Measurements from ENCODE around the gene JUND.

The JUND gene

DNA sequence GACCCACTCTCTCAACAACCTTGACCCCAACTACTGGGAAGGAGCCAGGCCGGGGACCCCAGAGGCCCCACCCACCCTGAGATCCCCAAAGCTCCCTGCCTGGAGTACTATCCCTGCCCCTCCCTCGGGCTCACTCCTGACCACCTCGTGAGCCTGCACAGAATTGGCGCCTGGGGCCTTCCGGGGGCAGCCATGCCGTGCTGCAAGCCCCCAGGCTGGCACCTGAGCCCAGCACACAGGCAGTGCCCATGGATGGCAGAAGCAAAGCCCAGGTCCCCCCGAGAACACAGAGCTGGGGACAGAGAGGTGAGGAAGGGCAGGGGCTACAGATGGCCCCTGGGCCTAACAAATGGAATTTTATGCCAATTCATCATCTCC is 27.5 kb upstream of the JUND start:
- DNase-seq = no peak

GRCh38 chr19:18308051-18308947 is 26.9 kb upstream of the JUND start:
- DNase-seq = no peak

DNA sequence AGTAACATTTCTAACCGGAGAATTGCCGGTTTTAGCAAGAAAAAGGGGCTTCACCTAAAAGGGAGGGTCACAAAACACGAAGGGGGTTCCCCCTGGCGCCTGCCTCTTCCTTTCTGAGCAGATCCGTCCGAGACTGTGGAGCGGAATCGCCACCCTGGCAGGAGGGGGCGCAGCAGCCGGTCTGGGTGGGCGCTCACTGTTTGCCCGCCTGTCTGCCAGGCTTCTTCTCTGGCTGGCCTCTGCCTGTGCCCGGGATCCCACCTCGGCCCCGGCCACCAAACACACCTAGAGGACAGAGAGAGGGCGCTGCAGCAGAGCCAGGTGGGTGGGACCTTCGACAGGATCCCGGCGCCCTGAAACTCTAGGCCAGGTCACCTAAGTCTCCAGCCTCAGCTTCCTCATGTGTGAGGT is 25.9 kb upstream of the JUND start:
- peak in 1 of 56 donors; percentile 50 for DNase-seq

DNA sequence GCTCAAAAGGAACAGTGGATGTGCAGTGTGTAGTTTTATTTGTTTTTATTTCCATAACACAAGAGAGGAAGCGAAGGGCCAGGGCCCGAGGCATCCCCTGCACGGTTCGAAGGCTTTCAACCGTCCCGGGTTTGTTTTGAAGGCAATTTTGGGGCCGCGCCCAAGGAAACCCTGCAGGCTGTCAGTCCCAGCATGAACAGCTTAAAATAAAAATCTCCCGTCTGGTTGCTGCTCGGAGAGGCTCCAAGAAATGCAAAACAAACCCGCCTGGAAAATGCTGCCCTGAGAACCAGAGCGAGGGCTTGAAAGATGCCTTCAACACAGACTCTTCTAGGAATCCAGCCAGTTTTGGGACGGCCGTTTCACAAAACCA is 25.5 kb upstream of the JUND start:
- DNase-seq = peak in 29 of 56 donors; percentile 5 to 63 (median 25)

- DNase-seq = no peak
Observed at GRCh38 chr19:18306209-18306887, 24.9 kb upstream of the JUND start.

GRCh38 chr19:18304458-18305310 is 23.3 kb upstream of the JUND start:
- peak in 54 of 56 donors; percentile 22 to 90 (median 70) for DNase-seq

DNA sequence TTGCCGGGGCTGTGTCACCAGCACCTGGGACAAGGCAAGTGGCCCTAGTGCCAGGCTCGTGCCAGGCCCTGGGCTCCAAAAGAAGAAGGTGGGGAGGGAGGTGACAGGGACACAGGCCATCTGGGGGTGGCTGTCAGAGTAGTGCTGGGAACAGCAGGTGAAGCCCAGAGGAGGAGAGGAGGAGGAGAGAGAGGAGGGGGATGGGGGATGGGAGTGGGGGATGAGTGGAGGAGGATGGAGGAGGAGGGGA is 22.7 kb upstream of the JUND start:
- DNase-seq = peak in 4 of 56 donors; percentile 45 to 79 (median 54)

DNA sequence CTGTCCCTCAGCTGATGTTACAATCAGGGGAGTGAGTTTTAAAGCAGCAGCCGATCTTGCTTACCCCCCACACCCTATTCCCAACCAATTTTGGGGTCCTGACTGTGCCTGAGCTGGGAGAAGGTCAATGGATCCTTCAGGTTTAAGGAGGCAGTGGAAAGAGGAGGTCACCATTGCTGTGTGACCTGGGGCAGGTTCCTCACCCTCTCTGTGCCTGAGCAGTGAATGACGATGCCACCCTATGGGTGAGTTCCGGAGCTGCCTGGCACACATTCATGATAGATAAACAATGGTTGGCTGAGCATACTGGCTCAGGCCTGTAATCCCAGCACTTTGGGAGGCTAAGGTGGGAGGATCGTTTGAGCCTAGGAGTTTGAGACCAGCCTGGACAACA is 20.3 kb upstream of the JUND start:
- DNase-seq = no peak

- peak in 1 of 56 donors; percentile 17 for DNase-seq
Observed at GRCh38 chr19:18300930-18301717, 19.7 kb upstream of the JUND start.

DNA sequence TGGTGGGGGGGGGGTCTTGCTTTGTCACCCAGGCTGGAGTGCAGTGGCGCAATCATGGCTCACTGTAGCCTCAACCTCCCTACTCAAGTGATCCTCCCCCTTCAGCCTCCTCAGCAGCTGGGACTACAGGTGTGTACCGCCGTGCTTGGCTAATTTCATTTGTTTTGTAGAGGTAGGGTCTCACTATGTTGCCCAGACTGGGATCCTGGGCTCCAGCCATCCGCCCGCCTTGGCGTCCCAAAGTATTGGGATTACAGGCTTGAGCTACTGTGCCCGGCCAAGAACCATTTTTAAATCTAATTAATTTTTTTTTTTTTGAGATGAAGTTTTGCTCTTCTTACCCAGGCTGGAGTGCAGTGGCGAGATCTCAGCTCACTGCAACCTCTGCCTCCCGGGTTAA is 18.2 kb upstream of the JUND start:
- DNase-seq = no peak

DNA sequence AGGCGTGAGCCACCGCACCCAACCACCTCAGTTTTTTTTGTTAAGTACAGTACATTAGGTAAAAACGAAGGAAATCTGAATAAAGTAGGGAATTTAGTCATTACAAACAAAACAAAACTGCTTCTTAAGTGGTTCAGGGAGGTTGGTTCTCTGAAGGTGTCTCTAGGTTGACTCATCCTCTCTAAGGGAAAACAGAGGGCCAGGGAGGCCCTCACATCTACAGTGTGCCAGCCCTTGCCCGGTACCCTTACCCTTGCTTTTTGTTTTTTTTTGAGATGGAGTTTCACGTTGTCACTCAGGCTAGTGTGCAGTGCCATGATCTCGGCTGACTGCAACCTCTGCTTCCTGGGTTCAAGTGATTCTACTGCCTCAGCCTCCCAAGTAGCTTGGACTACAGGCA is 17.2 kb upstream of the JUND start:
- DNase-seq = no peak

DNA sequence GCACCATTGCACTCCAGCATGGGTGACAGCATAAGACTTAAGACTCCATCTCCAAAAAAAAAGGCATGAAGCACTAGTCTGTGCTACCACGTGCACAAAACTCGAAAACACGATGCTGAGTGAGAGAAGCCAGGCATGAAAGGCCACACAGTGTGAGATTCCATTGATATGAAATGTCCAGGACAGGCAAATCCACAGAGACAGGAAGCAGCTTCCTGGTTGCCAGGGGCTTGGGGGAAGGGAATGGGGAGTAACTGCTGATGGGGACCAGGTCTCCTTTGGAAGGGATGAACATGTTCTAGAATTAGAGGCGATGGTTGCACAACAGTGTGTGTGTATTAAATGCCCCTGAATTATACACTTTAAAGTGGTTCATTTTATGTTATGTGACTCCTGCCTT is 15.9 kb upstream of the JUND start:
- no peak for DNase-seq

DNA sequence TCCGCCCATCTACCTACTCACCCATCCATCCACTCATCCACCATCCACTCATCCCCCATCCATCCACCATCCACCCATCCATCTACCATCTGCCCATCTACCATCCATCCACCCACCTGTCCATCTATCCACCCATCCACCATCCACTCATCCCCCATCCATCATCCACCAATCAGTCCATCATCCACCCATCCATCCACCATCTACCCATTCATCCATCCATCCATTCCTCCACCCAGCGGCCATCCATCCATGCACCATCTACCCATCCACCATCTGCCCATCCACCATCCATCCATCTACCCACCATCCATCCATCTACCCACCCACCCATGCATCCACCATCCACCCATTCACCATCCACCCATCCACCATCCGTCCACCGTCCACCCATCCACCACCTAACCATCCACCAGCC is 13.6 kb upstream of the JUND start:
- DNase-seq = no peak

DNA sequence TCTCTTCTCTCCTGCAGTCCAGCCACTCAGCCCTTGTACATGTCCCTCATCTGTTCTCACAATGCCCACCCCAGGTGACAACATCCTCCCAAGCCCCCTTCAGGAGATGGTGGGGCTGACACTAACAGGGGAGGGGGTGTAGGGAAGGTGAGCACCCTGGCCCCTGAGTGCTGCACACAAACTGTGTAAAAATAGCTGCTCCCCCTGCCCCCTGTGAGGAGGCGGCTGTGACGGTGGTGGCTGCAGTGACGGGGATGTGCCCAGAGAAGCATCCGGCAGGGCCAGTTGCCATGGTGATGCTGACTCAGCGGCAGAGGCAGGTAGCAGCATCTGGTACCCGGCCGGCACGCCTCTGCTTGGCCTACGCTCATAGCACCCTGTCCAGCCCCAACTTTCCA is 13.0 kb upstream of the JUND start:
- DNase-seq = peak in 38 of 56 donors; percentile 9 to 70 (median 40)

DNA sequence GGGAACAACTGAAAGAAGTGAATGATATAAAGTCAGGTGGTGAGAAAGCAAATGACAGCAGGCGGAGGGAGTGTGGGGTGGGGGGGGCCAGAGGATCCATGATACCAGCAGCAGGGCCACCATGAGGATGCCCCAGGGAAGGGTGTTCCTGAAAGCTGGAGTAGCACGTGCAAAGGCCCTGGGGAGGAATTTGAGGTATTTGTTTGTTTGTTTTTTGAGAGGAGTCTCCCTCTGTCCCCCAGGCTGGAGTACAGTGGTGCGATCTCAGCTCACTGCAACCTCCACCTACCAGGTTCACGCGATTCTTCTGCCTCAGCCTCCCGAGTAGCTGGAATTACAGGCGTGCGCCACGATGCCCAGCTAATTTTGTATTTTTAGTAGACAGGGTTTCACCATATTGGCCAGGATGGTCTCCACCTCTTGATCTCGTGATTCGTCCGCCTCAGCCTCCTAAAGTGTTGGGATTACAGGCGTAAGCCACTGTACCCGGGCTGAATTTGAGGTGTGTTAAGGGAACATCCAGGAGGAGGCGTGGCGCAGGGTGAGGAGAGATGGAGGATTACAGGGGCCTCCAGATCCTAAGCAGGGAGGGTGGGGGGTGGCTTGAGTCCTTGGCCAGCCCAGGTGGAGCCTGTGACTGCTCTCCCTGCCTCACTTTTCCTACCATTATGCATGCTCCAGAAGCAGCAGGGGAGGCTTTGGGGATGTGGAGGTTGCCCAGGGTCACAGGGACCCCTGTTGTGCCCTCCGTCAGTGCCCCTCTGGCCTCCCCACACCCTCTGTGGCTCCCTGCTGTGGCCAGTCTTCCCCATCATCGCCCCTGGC is 12.4 kb upstream of the JUND start:
- peak in 3 of 56 donors; percentile 7 to 52 (median 35) for DNase-seq

DNA sequence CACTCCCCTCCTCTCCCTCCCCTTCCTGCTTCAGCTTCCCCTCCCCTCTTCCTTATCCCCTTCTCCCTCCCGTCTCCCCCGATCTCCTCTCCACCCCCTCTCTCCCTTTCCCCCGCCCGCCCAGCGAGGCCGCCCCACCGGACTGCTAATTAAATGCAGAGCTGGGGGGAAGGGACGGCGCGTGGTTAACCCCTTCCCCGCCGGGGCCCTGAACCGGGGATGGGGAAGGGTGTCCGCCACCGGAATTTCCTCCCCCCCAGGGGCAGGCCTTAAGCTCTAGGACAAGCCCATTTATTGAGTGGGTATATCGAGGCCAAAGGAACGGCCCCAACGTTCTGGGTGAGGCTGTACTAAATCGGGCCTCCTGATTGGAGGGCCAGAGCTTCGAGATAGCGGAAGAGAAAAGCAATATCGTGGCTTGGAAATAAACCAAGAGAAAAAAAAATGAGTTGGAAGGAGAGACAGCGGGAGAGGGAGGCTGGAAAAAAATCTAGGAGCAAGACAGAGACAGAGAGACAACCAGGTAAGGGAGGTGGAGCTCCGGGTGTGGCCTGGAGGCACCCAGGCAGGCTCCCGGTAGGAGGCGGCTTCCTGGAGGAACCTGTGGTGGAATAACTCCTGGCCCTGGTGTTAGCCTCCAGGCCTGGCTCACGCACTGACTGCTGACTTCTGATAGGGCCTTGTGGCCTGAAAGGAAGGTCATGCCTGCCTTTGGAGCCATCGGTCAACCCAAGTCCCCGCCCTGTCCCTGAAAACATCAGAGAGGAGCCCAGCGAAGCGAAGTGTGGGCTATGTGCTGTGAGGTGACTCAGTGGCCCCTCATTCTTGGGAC is 11.6 kb upstream of the JUND start:
- peak in 52 of 56 donors; percentile 19 to 85 (median 62) for DNase-seq

- DNase-seq = peak in 1 of 56 donors; percentile 68
Observed at GRCh38 chr19:18292462-18292809, 11.0 kb upstream of the JUND start.

DNA sequence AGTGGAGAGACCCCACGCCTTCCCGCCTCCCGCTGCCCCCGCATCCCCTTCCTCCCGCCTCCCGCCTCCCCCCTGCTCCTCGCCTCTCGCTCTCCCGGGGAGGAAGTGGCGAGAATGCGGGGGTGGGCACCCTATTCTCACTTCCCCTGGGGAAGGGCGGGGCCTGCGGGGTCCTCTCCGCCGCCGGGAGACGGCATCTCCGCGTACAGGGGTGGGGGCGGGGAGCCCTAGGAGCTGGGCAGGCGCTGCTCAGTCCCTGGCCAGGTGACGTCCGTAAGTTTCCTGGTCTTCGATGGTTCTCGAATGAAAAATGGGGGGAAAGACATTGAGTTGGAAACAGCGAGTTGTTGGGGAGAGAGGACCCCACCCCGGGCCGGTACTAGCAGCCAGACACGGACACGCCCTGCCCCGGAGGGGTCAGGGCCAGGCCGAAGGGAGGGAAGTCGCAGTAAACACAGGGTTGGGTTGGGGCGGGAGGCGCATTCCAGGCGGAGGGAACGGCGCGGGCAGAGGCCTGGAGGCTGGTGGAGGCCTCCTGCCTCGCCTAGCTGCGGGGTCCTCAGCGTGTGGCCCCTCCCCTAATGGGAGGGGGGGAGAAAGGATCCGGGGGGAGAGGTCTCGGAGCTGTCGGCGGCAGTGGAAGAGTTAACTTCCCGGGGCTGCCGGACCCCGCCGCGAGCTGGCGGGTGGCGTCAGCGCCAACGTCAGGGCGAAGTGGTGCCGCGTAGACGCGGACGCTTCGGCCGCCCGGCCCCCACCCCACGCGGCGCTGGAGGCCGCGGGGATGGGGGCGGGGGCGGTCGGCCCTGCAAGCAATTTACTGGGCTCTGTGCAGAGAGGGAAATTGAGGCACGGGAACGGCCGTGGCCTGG is 10.4 kb upstream of the JUND start:
- DNase-seq = peak in 53 of 56 donors; percentile 22 to 86 (median 70)

Measured in amygdala (tissue), 56 donors.